ENCODE measurements around the gene PDXP.

Gene PDXP

DNA sequence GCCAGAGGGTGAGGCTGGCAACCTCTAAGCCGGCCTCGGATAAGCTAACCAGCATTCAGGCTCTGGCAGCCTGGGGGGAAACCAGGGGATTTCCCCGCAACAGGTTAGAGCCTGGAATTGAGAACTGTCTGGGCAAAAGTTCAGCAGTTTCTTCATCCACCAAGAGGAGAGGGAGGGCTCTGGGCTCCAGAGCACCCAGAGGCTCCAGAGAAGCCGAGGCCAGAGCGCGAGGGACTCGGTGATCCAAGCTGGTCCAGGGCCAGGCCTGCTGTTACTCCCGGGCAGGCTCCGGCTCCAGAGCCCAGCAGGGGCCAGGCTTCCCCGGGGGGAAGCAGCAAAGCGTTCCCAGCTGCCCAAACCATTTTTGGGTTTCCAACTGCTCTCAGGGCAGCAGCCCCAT is 32.4 kb upstream of the PDXP start:
- H3K27me3 Mint-ChIP-seq (ENCODE audit: low read depth) = no peaks in the 10 kb centered on the region
- no peak for TF ChIP-seq CTCF (IDR thresholded peaks at IDR 0.05; ENCODE audit: unreplicated experiment in 3 of 3)
- peak overlapping the region in 1 of 3 experiments; percentile 27 for H3K4me3 Mint-ChIP-seq
- H3K27ac Mint-ChIP-seq = peak overlapping the region in 2 of 3 experiments; percentile 63 to 90
- H3K9me3 Mint-ChIP-seq = no peaks in the 10 kb centered on the region
- peaks cover 11% of the 10 kb centered on the region for H3K36me3 Mint-ChIP-seq (ENCODE audit: low read depth)
- peaks cover 39% of the 10 kb centered on the region for H3K4me1 Mint-ChIP-seq

DNA sequence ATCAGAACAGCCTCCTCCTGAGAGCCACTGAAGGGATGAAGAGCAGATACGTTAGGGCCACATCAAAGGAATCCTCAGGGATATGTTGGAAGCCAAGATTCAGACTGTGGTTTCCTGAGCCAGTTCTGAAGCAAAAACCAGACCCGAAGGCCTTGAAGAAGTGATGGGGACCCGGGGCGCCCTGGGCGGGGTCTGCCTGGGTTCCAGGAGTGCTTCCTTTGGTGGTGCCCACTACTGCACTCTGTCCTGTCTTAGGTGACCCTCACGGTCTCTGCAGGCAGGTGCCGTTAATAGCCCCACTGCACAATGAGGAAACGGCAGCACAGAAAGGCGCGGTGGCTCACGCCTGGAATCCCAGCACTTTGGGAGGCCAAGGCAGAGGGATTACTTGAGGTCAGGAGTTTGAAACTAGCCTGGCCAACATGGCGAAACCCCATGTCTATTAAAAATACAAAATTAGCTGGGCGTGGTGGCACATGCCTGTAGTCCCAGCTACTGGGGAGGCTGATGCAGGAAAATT is 31.9 kb upstream of the PDXP start:
- H3K4me3 Mint-ChIP-seq = peak overlapping the region in 1 of 3 experiments; percentile 27

GRCh38 chr22:37627121-37627520 is 31.4 kb upstream of the PDXP start:
- no peaks in the 10 kb centered on the region for H3K27me3 Mint-ChIP-seq (ENCODE audit: low read depth)
- no peaks in the 10 kb centered on the region for H3K9me3 Mint-ChIP-seq
- peaks cover 11% of the 10 kb centered on the region for H3K36me3 Mint-ChIP-seq (ENCODE audit: low read depth)
- H3K27ac Mint-ChIP-seq = peak overlapping the region; percentile 78 to 91 (median 90)
- TF ChIP-seq CTCF (IDR thresholded peaks at IDR 0.05; ENCODE audit: unreplicated experiment in 3 of 3) = no peak
- peaks cover 47% of the 10 kb centered on the region for H3K4me1 Mint-ChIP-seq
- H3K4me3 Mint-ChIP-seq = no peak overlapping the region

More for the DNA sequence above, 31.9 kb upstream of the PDXP start:
- Mint-ChIP-seq H3K27ac (peak overlapping the region; percentile 78 to 91 (median 90)), H3K4me1 (peaks cover 42% of the 10 kb centered on the region), H3K27me3 (ENCODE audit: low read depth) (no peaks in the 10 kb centered on the region), H3K36me3 (ENCODE audit: low read depth) (peaks cover 11% of the 10 kb centered on the region), H3K9me3 (no peaks in the 10 kb centered on the region)
- no peak for TF ChIP-seq CTCF (IDR thresholded peaks at IDR 0.05; ENCODE audit: unreplicated experiment in 3 of 3)

- TF ChIP-seq CTCF (IDR thresholded peaks at IDR 0.05; ENCODE audit: unreplicated experiment in 3 of 3) = no peak
- peaks cover 47% of the 10 kb centered on the region for H3K4me1 Mint-ChIP-seq
- H3K36me3 Mint-ChIP-seq (ENCODE audit: low read depth) = peaks cover 11% of the 10 kb centered on the region
- no peaks in the 10 kb centered on the region for H3K9me3 Mint-ChIP-seq
- no peak overlapping the region for H3K4me3 Mint-ChIP-seq
- H3K27me3 Mint-ChIP-seq (ENCODE audit: low read depth) = no peaks in the 10 kb centered on the region
- H3K27ac Mint-ChIP-seq = peak overlapping the region in 2 of 3 experiments; percentile 90 to 91
Observed at GRCh38 chr22:37627545-37627944, 31.0 kb upstream of the PDXP start.

GRCh38 chr22:37628830-37629229 is 29.7 kb upstream of the PDXP start:
- no peak for TF ChIP-seq CTCF (IDR thresholded peaks at IDR 0.05; ENCODE audit: unreplicated experiment in 3 of 3)
- Mint-ChIP-seq H3K27me3 (ENCODE audit: low read depth) (no peaks in the 10 kb centered on the region), H3K36me3 (ENCODE audit: low read depth) (peaks cover 7% of the 10 kb centered on the region), H3K9me3 (no peaks in the 10 kb centered on the region), H3K4me1 (peaks cover 52% of the 10 kb centered on the region), H3K27ac (peak overlapping the region in 2 of 3 experiments; percentile 57 to 68), H3K4me3 (no peak overlapping the region)

DNA sequence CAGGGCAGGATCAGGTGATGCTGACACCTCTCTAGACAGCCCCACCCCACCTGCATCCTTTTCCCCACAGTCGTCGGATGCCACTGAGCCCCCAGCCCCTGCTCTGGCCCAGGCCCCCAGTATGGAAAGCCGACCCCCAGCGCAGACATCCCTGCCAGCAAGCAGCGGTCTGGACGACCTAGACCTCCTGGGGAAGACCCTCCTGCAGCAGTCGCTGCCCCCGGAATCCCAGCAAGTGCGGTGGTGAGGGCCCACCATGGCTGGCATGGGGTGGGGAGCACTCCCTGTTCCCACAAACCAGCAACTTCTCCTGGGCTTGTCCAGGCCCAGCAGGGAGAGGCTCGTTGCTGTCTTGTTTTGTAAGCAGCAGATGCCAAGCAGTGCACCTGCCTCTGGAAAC is 28.6 kb upstream of the PDXP start:
- H3K36me3 Mint-ChIP-seq (ENCODE audit: low read depth) = peaks cover 3% of the 10 kb centered on the region
- no peak overlapping the region for H3K27ac Mint-ChIP-seq
- no peak overlapping the region for H3K4me3 Mint-ChIP-seq
- H3K4me1 Mint-ChIP-seq = peaks cover 55% of the 10 kb centered on the region
- H3K9me3 Mint-ChIP-seq = no peaks in the 10 kb centered on the region
- no peak for TF ChIP-seq CTCF (IDR thresholded peaks at IDR 0.05; ENCODE audit: unreplicated experiment in 3 of 3)
- H3K27me3 Mint-ChIP-seq (ENCODE audit: low read depth) = no peaks in the 10 kb centered on the region

All from nephron (organoid).